OCI-LY1 (cell line): Measurements from ENCODE around the gene HOXC11.

Experiments
- H2AFZ ChIP-seq: fragments of 200-600 bp; sonication (generic), shearing (Covaris generic); 2 replicates; pipeline ENCODE4 v1.6.0; 2014; ENCODE audit warnings: antibody characterized with exemption, mild to moderate bottlenecking, low read length
- H3F3A ChIP-seq: fragments of 200-600 bp; sonication (generic), shearing (Covaris generic); 2 replicates; pipeline ENCODE4 v1.6.0; 2014; ENCODE audit warnings: mild to moderate bottlenecking, antibody characterized with exemption, low read length, moderate library complexity; ENCODE audit not compliant: insufficient read depth
- H3K27ac ChIP-seq: fragments of 200-600 bp; sonication (generic); 2 replicates; pipeline ENCODE4 v1.5.1; 2014; ENCODE audit warnings: low read length, mixed run types, mild to moderate bottlenecking, low read depth; ENCODE audit not compliant: poor library complexity, severe bottlenecking
- H3K27me3 ChIP-seq: fragments of 200-600 bp; sonication (generic); 2 replicates; pipeline ENCODE4 v1.6.0; 2014; ENCODE audit warnings: antibody characterized with exemption, mild to moderate bottlenecking, low read length, moderate library complexity; ENCODE audit not compliant: insufficient read depth
- H3K36me3 ChIP-seq: fragments of 200-600 bp; sonication (generic); 2 replicates; pipeline ENCODE4 v1.6.1; 2014; ENCODE audit warnings: mild to moderate bottlenecking, antibody characterized with exemption, low read length, moderate library complexity, mixed read lengths; ENCODE audit not compliant: insufficient read depth
- H3K4me1 ChIP-seq: fragments of 200-600 bp; sonication (generic); 2 replicates; pipeline ENCODE4 v1.5.1; 2014; ENCODE audit warnings: mild to moderate bottlenecking, low read length, moderate library complexity; ENCODE audit not compliant: insufficient read depth, severe bottlenecking
- H3K4me2 ChIP-seq: fragments of 200-600 bp; sonication (generic), shearing (Covaris generic); 2 replicates; pipeline ENCODE4 v1.6.1; 2014; ENCODE audit warnings: low read length
- H3K4me3 ChIP-seq: fragments of 200-600 bp; sonication (generic); 2 replicates; pipeline ENCODE4 v1.5.1; 2014; ENCODE audit warnings: low read length, low read depth, mild to moderate bottlenecking, mixed read lengths; ENCODE audit not compliant: poor library complexity, severe bottlenecking
- H3K79me2 ChIP-seq: fragments of 200-600 bp; shearing (Covaris generic); 2 replicates; pipeline ENCODE4 v1.6.1; 2016; ENCODE audit warnings: mixed run types, low read length, mixed read lengths; ENCODE audit not compliant: insufficient read depth
- H3K9ac ChIP-seq: fragments of 200-600 bp; sonication (generic), shearing (Covaris generic); 2 replicates; pipeline ENCODE4 v1.6.1; 2014; ENCODE audit warnings: mild to moderate bottlenecking, low read length, mixed read lengths
- H3K9me2 ChIP-seq: fragments of 200-600 bp; sonication (generic), shearing (Covaris generic); 2 replicates; pipeline ENCODE4 v1.6.1; 2014; ENCODE audit warnings: low read depth, mild to moderate bottlenecking, low read length, mixed read lengths
- H3K9me3 ChIP-seq: fragments of 200-600 bp; shearing (Covaris generic); 2 replicates; pipeline ENCODE4 v1.6.1; 2014; ENCODE audit warnings: low read length, mixed read lengths
- H4K20me1 ChIP-seq: fragments of 200-600 bp; sonication (generic), shearing (Covaris generic); 2 replicates; pipeline ENCODE4 v1.6.0; 2016; ENCODE audit warnings: mild to moderate bottlenecking, low read length; ENCODE audit not compliant: insufficient read depth
- CTCF ChIP-seq: fragments of 200-600 bp; sonication (generic), shearing (Covaris generic); IDR thresholded peaks from 2 replicates; pipeline ENCODE4 v1.5.1; 2017; ENCODE audit warnings: mild to moderate bottlenecking, antibody characterized with exemption, low read length, moderate library complexity, mixed read lengths
- EZH2 ChIP-seq: fragments of 200-600 bp; sonication (generic), shearing (Covaris generic); IDR thresholded peaks from 2 replicates; pipeline ENCODE4 v1.8.0; 2017; ENCODE audit warnings: borderline replicate concordance, mixed run types, mild to moderate bottlenecking, antibody characterized with exemption, low read length, moderate library complexity, mixed read lengths

The HOXC11 gene

GRCh38 chr12:53985994-53986685 lies 13.2 kb downstream of the HOXC11 start:
- Histone ChIP-seq H3K9me2 (no peaks in the 10 kb centered on the region), H3K4me2 (no peak overlapping the region), H2AFZ (no peak overlapping the region), H3K79me2 (no peaks in the 10 kb centered on the region), H3K36me3 (no peaks in the 10 kb centered on the region), H3K9ac (no peak overlapping the region), H3K4me3 (no peak overlapping the region), H3K27ac (no peak overlapping the region), H3K4me1 (peaks cover 7% of the 10 kb centered on the region), H4K20me1 (no peaks in the 10 kb centered on the region), H3K27me3 (peaks cover 6% of the 10 kb centered on the region), H3K9me3 (no peaks in the 10 kb centered on the region), H3F3A (no peaks in the 10 kb centered on the region)
- TF ChIP-seq EZH2 (no peak), CTCF (no peak)

GRCh38 chr12:53986686-53987483 lies 14.0 kb downstream of the HOXC11 start:
- H3K9me3 ChIP-seq: no peaks in the 10 kb centered on the region
- H4K20me1 ChIP-seq: no peaks in the 10 kb centered on the region
- no peak overlapping the region for H3K27ac ChIP-seq
- no peaks in the 10 kb centered on the region for H3K9me2 ChIP-seq
- H2AFZ ChIP-seq: no peak overlapping the region
- H3K4me2 ChIP-seq: no peak overlapping the region
- no peak overlapping the region for H3K4me3 ChIP-seq
- no peak overlapping the region for H3K9ac ChIP-seq
- H3K4me1 ChIP-seq: peaks cover 7% of the 10 kb centered on the region
- peaks cover 6% of the 10 kb centered on the region for H3K27me3 ChIP-seq
- no peak for TF ChIP-seq CTCF
- no peaks in the 10 kb centered on the region for H3K79me2 ChIP-seq
- no peaks in the 10 kb centered on the region for H3F3A ChIP-seq
- no peaks in the 10 kb centered on the region for H3K36me3 ChIP-seq

GRCh38 chr12:53987787-53988230 lies 14.9 kb downstream of the HOXC11 start:
- Histone ChIP-seq H3K4me1 (peaks cover 7% of the 10 kb centered on the region), H3K9me2 (no peaks in the 10 kb centered on the region), H3F3A (no peaks in the 10 kb centered on the region), H3K27me3 (peaks cover 6% of the 10 kb centered on the region), H3K4me2 (no peak overlapping the region), H3K79me2 (no peaks in the 10 kb centered on the region), H4K20me1 (no peaks in the 10 kb centered on the region), H3K9me3 (no peaks in the 10 kb centered on the region), H2AFZ (no peak overlapping the region), H3K27ac (no peak overlapping the region), H3K9ac (no peak overlapping the region), H3K36me3 (no peaks in the 10 kb centered on the region), H3K4me3 (no peak overlapping the region)
- no peak for TF ChIP-seq EZH2
